ENCODE results near the gene SSTR1. TPM values are rescaled to one million over a fixed set of nuclear protein-coding genes. Genes with fewer than 3 reads are reported as not detected.

The SSTR1 gene
- total RNA-seq, 3 donors from 2014 or later (not counting 1 experiment from before 2014, with no cell fraction given) = not detected

DNA sequence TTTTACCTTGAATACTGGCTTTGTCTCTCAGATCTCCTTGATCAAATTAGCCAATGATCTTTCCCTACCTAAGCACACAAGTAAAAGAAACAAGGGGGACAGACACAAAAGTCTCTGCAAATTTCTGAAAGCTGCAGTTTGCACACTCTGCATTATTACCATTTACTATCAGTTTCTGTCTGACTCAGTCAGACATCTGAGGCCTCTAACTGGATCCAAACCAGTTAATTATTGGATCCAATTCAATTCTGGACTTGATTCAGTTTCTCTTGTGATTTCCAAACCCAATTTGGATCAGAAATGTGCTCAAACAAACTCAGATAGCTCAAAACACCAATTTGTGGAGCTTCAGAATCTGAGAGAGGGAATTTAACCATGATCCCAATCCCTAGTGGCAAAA, 16.6 kb downstream of the SSTR1 start:
- H3K27ac ChIP-seq (ENCODE audit: low read length) = no peak overlapping the region
- no peak overlapping the region for H3K27ac Mint-ChIP-seq
- H3K9me3 Mint-ChIP-seq = no peaks in the 10 kb centered on the region
- H3K27me3 ChIP-seq (ENCODE audit: control insufficient read depth, insufficient read depth, low read length) = no peaks in the 10 kb centered on the region
- no peaks in the 10 kb centered on the region for H3K9me3 ChIP-seq (ENCODE audit: control insufficient read depth, insufficient read depth, low read length)
- H3K4me1 Mint-ChIP-seq = no peaks in the 10 kb centered on the region
- H3K36me3 ChIP-seq (ENCODE audit: control insufficient read depth, insufficient read depth, low read length) = no peaks in the 10 kb centered on the region
- TF ChIP-seq, protein P1, sequence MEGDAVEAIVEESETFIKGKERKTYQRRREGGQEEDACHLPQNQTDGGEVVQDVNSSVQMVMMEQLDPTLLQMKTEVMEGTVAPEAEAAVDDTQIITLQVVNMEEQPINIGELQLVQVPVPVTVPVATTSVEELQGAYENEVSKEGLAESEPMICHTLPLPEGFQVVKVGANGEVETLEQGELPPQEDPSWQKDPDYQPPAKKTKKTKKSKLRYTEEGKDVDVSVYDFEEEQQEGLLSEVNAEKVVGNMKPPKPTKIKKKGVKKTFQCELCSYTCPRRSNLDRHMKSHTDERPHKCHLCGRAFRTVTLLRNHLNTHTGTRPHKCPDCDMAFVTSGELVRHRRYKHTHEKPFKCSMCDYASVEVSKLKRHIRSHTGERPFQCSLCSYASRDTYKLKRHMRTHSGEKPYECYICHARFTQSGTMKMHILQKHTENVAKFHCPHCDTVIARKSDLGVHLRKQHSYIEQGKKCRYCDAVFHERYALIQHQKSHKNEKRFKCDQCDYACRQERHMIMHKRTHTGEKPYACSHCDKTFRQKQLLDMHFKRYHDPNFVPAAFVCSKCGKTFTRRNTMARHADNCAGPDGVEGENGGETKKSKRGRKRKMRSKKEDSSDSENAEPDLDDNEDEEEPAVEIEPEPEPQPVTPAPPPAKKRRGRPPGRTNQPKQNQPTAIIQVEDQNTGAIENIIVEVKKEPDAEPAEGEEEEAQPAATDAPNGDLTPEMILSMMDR (IDR thresholded peaks at IDR 0.05) = no peak
- no peak overlapping the region for H3K4me3 Mint-ChIP-seq
- H3K4me3 ChIP-seq (ENCODE audit: low read length) = no peak overlapping the region
- ATAC-seq = no peak
- DNase-seq = no peak
- no peaks in the 10 kb centered on the region for H3K4me1 ChIP-seq (ENCODE audit: control insufficient read depth, insufficient read depth, low read length)
- no peaks in the 10 kb centered on the region for H3K36me3 Mint-ChIP-seq
- intact Hi-C loops (cut with micrococcal nuclease) = no loop called here
- H3K27me3 Mint-ChIP-seq (ENCODE audit: low read depth in 2 of 2) = peaks cover 9 to 14% of the 10 kb centered on the region in 2 donors

DNA sequence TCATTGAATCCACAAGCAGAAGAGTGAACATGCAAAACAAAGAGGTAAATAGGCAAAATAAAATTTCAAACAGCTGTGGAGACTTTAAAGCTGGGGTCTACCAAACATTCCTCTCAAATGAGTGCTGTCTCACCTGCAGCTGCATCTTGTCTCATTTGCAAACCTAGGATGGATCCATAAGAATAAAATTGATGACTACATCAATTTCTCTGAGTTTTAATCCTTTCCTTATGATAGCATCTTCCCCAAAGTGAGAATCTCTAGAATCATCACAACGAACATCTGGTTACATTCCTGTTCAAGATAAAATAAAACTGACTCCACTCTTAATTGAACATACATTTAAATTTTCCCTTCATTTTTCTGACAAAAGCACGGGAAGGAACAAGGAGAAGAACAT, 18.2 kb downstream of the SSTR1 start:
- intact Hi-C loops (cut with micrococcal nuclease) = no loop called here
- peaks cover 8 to 18% of the 10 kb centered on the region in 2 donors for H3K27me3 Mint-ChIP-seq (ENCODE audit: low read depth in 2 of 2)

DNA sequence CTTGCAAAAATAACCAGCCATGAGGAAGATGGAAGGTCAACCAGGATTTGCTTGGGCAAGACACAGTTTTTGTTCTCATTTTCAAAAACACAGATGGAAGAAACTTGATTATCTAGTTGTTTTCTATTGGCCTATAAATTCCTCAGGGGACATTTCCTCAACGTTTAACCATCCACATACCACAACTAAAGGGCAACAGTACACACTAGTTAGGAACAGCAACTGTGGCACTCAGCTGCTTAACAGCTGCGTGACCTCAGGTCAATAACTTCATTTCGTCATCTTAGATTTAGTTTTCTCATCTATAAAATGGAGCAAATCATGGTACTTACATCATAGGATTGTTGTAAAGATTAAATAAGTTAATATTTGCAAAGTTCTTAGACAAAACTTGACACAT, 18.7 kb downstream of the SSTR1 start:
- Histone ChIP-seq H3K27ac (ENCODE audit: low read length) (no peak overlapping the region), H3K27me3 (ENCODE audit: control insufficient read depth, insufficient read depth, low read length) (no peaks in the 10 kb centered on the region), H3K9me3 (ENCODE audit: control insufficient read depth, insufficient read depth, low read length) (no peaks in the 10 kb centered on the region), H3K4me1 (ENCODE audit: control insufficient read depth, insufficient read depth, low read length) (no peaks in the 10 kb centered on the region), H3K4me3 (ENCODE audit: low read length) (no peak overlapping the region), H3K36me3 (ENCODE audit: control insufficient read depth, insufficient read depth, low read length) (no peaks in the 10 kb centered on the region)
- H3K36me3 Mint-ChIP-seq = no peaks in the 10 kb centered on the region
- intact Hi-C loops (cut with micrococcal nuclease) = no loop called here
- H3K4me1 Mint-ChIP-seq = no peaks in the 10 kb centered on the region
- DNase-seq = no peak
- ATAC-seq = no peak
- peaks cover 11 to 22% of the 10 kb centered on the region in 2 donors for H3K27me3 Mint-ChIP-seq (ENCODE audit: low read depth in 2 of 2)
- TF ChIP-seq, protein P1 (IDR thresholded peaks at IDR 0.05) = no peak
- H3K4me3 Mint-ChIP-seq = no peak overlapping the region
- H3K27ac Mint-ChIP-seq = no peak overlapping the region
- H3K9me3 Mint-ChIP-seq = no peaks in the 10 kb centered on the region
- 77% methylated on average over 2 of the region's 3 CpGs for WGBS (ENCODE audit: insufficient coverage)

More for the DNA sequence above, 18.2 kb downstream of the SSTR1 start:
- WGBS (ENCODE audit: insufficient coverage) = 86% methylated on average over 2 of the region's 2 CpGs
- no peak for DNase-seq
- no peaks in the 10 kb centered on the region for H3K27me3 ChIP-seq (ENCODE audit: control insufficient read depth, insufficient read depth, low read length)
- H3K9me3 ChIP-seq (ENCODE audit: control insufficient read depth, insufficient read depth, low read length) = no peaks in the 10 kb centered on the region
- H3K4me1 Mint-ChIP-seq = no peaks in the 10 kb centered on the region
- H3K4me3 Mint-ChIP-seq = no peak overlapping the region
- TF ChIP-seq, protein P1 (IDR thresholded peaks at IDR 0.05) = no peak
- no peaks in the 10 kb centered on the region for H3K4me1 ChIP-seq (ENCODE audit: control insufficient read depth, insufficient read depth, low read length)
- no peak overlapping the region for H3K4me3 ChIP-seq (ENCODE audit: low read length)
- no peak overlapping the region for H3K27ac Mint-ChIP-seq
- H3K9me3 Mint-ChIP-seq = no peaks in the 10 kb centered on the region
- H3K27ac ChIP-seq (ENCODE audit: low read length) = no peak overlapping the region
- ATAC-seq = no peak
- no peaks in the 10 kb centered on the region for H3K36me3 ChIP-seq (ENCODE audit: control insufficient read depth, insufficient read depth, low read length)
- H3K36me3 Mint-ChIP-seq = no peaks in the 10 kb centered on the region

DNA sequence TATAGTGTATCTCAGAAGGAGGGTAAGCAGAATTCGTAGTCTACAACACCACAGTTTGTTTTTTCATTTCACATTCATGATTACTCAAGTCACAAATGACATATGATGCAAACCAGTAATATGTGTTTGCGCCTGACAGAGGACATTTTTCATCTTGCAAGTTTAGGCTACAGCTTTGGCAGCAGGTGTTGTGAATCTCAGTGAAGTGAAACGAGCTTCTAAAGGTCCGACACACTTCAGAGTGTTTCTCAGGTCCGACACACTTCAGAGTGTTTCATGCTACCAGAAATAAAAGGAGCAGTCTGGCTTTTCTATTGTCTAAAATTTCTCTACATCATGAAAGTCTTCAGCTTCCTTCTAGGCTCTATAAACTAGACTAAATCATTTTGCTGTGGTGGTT, 25.5 kb downstream of the SSTR1 start:
- WGBS (ENCODE audit: insufficient coverage) = 79% methylated on average over 4 of the region's 5 CpGs
- ATAC-seq = no peak
- no peaks in the 10 kb centered on the region for H3K36me3 ChIP-seq (ENCODE audit: control insufficient read depth, insufficient read depth, low read length)

More for the DNA sequence above, 25.5 kb downstream of the SSTR1 start:
- Mint-ChIP-seq H3K27me3 (ENCODE audit: low read depth in 2 of 2) (peaks cover 17% of the 10 kb centered on the region in 2 donors), H3K36me3 (no peaks in the 10 kb centered on the region), H3K9me3 (no peaks in the 10 kb centered on the region), H3K4me3 (no peak overlapping the region), H3K27ac (no peak overlapping the region), H3K4me1 (no peaks in the 10 kb centered on the region)
- TF ChIP-seq, protein P1 (IDR thresholded peaks at IDR 0.05) = no peak
- DNase-seq = no peak
- Histone ChIP-seq H3K4me3 (ENCODE audit: low read length) (no peak overlapping the region), H3K27me3 (ENCODE audit: control insufficient read depth, insufficient read depth, low read length) (no peaks in the 10 kb centered on the region), H3K9me3 (ENCODE audit: control insufficient read depth, insufficient read depth, low read length) (no peaks in the 10 kb centered on the region), H3K27ac (ENCODE audit: low read length) (no peak overlapping the region), H3K4me1 (ENCODE audit: control insufficient read depth, insufficient read depth, low read length) (no peaks in the 10 kb centered on the region)
- intact Hi-C loops (cut with micrococcal nuclease) = no loop called here

Measured in natural killer cell (primary cell).